Natural killer cell (primary cell): ENCODE data around the gene ST6GALNAC3. TPM values are rescaled to one million over a fixed set of nuclear protein-coding genes. Genes with fewer than 3 reads are reported as not detected.
"Not testable (repeated sequence)": the region's sequence is repeated elsewhere in the genome, so short reads cannot be mapped to it uniquely, and the experiment has no call there.

Experiments used
- ATAC-seq, 3 donors: fragments of 150-1000 bp in 2 of 3; fragments of 200-7000 bp in 1 of 3; cut with Tn5 transposase; 1 replicate in 1 of 3; 2 replicates in 2 of 3; pipeline ENCODE4 v1.10.0; 2021; ENCODE audit warnings: mild to moderate bottlenecking in 2 of 3, moderate library complexity in 2 of 3
- DNase-seq, 2 donors: peaks; one replicate each; pipeline versions ENCODE4 v3.0.0 to v3.0.0-alpha.2; 2013 to 2021; ENCODE audit warnings: mixed read lengths in 1 of 2
- H3K27ac ChIP-seq: one replicate; pipeline ENCODE4 v1.5.1; 2013; ENCODE audit warnings: mild to moderate bottlenecking, low read length
- H3K27me3 ChIP-seq: one replicate; pipeline ENCODE4 v1.6.1; 2013; ENCODE audit warnings: low read length; ENCODE audit not compliant: control insufficient read depth, insufficient read depth
- H3K36me3 ChIP-seq: one replicate; pipeline ENCODE4 v1.6.1; 2013; ENCODE audit warnings: low read length; ENCODE audit not compliant: control insufficient read depth, insufficient read depth
- H3K4me1 ChIP-seq: one replicate; pipeline ENCODE4 v1.6.1; 2013; ENCODE audit warnings: low read length; ENCODE audit not compliant: control insufficient read depth, insufficient read depth
- H3K4me3 ChIP-seq: one replicate; pipeline ENCODE4 v1.5.1; 2013; ENCODE audit warnings: low read length
- H3K9me3 ChIP-seq: one replicate; pipeline ENCODE4 v1.6.1; 2013; ENCODE audit warnings: low read length; ENCODE audit not compliant: control insufficient read depth, insufficient read depth
- H3K27ac Mint-ChIP-seq, 2 donors: one replicate each; pipeline ENCODE4 v1.8.0; 2022; ENCODE audit warnings: mild to moderate bottlenecking in 2 of 2, mixed read lengths in 2 of 2, moderate library complexity in 1 of 2
- H3K27me3 Mint-ChIP-seq, 2 donors: one replicate each; pipeline ENCODE4 v1.8.0; 2022; ENCODE audit warnings: low read depth in 2 of 2, mixed read lengths in 2 of 2
- H3K36me3 Mint-ChIP-seq: one replicate; pipeline ENCODE4 v1.8.0; 2022; ENCODE audit warnings: mixed read lengths
- H3K4me1 Mint-ChIP-seq, 2 donors: one replicate each; pipeline ENCODE4 v1.8.0; 2022; ENCODE audit warnings: mixed read lengths in 2 of 2
- H3K4me3 Mint-ChIP-seq: one replicate; pipeline ENCODE4 v1.8.0; 2022; ENCODE audit warnings: mild to moderate bottlenecking, moderate library complexity, mixed read lengths
- H3K9me3 Mint-ChIP-seq, 2 donors: one replicate each; pipeline ENCODE4 v1.8.0; 2022; ENCODE audit warnings: mixed read lengths in 2 of 2
- WGBS: methylation state at CpG from one replicate; pipeline ENCODE4 v1.1.7; 2013; ENCODE audit warnings: missing lambda C conversion rate; ENCODE audit not compliant: insufficient coverage; 5-methylcytosine and 5-hydroxymethylcytosine counted together
- intact Hi-C: fragments of 100-400 bp; cut with micrococcal nuclease; formaldehyde crosslinking; loops from one replicate; pipeline ENCODE4 v1.14.2; 2022
- total RNA-seq, 4 donors: library from RNA; stranded (reverse); fragments of 120-200 nt in 1 of 4; gene quantifications; one replicate each; pipeline versions ENCODE4 v1.2.3 to v1.2.4, GENCODE V29; 2013 to 2022
- TF ChIP-seq, protein P1 (sequence below): fragments of 200-600 bp; IDR thresholded peaks from one replicate; pipeline ENCODE4 v1.8.0; 2022; ENCODE audit warnings: antibody characterized with exemption

The ST6GALNAC3 gene
- total RNA-seq, 3 donors from 2014 or later (not counting 1 experiment from before 2014, with no cell fraction given) = not detected

DNA sequence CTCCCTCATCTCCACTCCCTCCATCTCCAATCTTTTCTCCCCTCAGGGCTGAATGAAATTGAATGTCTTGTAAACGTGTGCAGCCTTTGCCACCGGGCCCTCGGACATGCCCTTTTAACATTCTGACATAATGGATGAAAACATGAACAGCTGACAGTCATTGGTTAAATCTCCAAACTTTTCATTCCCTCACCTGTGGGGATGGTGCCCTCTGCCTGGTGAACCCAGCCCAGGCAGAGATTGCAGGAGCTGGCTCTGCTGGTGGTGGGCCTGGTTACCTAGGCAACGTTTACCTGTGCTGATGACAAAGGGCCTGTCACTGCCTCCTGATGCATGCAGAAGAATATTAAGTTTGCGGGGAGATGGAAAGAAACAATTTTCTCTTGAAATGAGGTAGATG, 21.3 kb downstream of the ST6GALNAC3 start:
- TF ChIP-seq, protein P1, sequence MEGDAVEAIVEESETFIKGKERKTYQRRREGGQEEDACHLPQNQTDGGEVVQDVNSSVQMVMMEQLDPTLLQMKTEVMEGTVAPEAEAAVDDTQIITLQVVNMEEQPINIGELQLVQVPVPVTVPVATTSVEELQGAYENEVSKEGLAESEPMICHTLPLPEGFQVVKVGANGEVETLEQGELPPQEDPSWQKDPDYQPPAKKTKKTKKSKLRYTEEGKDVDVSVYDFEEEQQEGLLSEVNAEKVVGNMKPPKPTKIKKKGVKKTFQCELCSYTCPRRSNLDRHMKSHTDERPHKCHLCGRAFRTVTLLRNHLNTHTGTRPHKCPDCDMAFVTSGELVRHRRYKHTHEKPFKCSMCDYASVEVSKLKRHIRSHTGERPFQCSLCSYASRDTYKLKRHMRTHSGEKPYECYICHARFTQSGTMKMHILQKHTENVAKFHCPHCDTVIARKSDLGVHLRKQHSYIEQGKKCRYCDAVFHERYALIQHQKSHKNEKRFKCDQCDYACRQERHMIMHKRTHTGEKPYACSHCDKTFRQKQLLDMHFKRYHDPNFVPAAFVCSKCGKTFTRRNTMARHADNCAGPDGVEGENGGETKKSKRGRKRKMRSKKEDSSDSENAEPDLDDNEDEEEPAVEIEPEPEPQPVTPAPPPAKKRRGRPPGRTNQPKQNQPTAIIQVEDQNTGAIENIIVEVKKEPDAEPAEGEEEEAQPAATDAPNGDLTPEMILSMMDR = no peak
- no peak for ATAC-seq
- WGBS = 92% methylated on average over 5 of the region's 5 CpGs
- no peaks in the 10 kb centered on the region for H3K4me1 ChIP-seq
- no peaks in the 10 kb centered on the region for H3K9me3 ChIP-seq
- H3K4me3 ChIP-seq = no peak overlapping the region
- no peaks in the 10 kb centered on the region for H3K36me3 ChIP-seq
- H3K27me3 Mint-ChIP-seq = peaks cover 4 to 18% of the 10 kb centered on the region in 2 donors
- no peak overlapping the region for H3K27ac ChIP-seq
- no peak overlapping the region for H3K4me3 Mint-ChIP-seq
- no peaks in the 10 kb centered on the region for H3K27me3 ChIP-seq
- no peaks in the 10 kb centered on the region for H3K9me3 Mint-ChIP-seq
- intact Hi-C loops = no loop called here
- DNase-seq = no peak
- no peaks in the 10 kb centered on the region for H3K36me3 Mint-ChIP-seq
- no peaks in the 10 kb centered on the region for H3K4me1 Mint-ChIP-seq
- H3K27ac Mint-ChIP-seq = no peak overlapping the region

DNA sequence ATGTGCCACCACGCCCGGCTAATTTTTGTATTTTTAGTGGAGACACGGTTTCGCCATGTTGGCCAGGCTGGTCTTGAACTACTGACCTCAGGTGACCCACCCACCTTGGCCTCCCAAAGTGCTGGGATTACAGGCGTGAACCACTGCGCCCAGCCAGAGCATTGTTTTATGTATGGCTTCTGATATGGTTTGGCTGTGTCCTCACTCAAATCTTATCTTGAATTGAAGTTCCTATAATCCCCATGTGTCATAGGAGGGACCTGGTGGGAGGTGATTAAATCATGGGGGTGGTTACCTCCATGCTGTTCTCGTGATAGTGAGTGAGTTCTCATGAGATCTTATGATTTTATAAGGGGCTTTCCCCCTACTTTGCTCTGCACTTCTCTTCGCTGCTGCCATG, 22.5 kb downstream of the ST6GALNAC3 start:
- ATAC-seq, H3K4me1 ChIP-seq, H3K9me3 ChIP-seq, H3K9me3 Mint-ChIP-seq, H3K4me3 ChIP-seq, H3K4me3 Mint-ChIP-seq, H3K27ac Mint-ChIP-seq, intact Hi-C loops, H3K27me3 ChIP-seq, H3K36me3 ChIP-seq, H3K4me1 Mint-ChIP-seq, H3K27ac ChIP-seq, H3K36me3 Mint-ChIP-seq, DNase-seq: not testable (repeated sequence)
- 94% methylated on average over 8 of the region's 8 CpGs for WGBS
- H3K27me3 Mint-ChIP-seq = peaks cover 10 to 26% of the 10 kb centered on the region in 2 donors

DNA sequence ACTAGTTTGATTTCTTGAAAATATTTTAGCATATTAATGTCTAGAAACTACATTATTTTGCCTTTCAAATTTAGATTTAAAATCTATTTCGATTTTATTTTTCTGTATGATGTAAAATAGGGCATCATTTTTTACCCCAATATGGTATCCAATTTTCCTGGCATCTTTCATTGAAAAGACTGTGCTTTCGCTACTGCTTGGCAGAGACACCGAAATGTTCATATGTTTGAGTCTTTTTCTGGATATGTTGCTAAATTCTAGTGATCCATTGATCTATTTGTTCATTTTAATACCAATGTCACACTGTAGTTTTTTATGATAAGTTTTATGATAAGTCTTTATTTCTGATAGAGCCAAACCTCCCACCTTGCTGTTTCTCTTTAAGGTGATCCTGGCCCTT, 24.3 kb downstream of the ST6GALNAC3 start:
- H3K4me3 ChIP-seq = no peak overlapping the region
- H3K27ac Mint-ChIP-seq = no peak overlapping the region
- 80% methylated on average over 1 of the region's 3 CpGs for WGBS
- no peak for ATAC-seq
- H3K36me3 ChIP-seq = no peaks in the 10 kb centered on the region
- no peaks in the 10 kb centered on the region for H3K9me3 ChIP-seq
- intact Hi-C loops = no loop called here
- no peak overlapping the region for H3K4me3 Mint-ChIP-seq
- TF ChIP-seq, protein P1 = no peak
- H3K9me3 Mint-ChIP-seq = no peaks in the 10 kb centered on the region
- peaks cover 8 to 23% of the 10 kb centered on the region in 2 donors for H3K27me3 Mint-ChIP-seq
- H3K4me1 ChIP-seq = no peaks in the 10 kb centered on the region
- no peak overlapping the region for H3K27ac ChIP-seq
- DNase-seq = no peak
- H3K36me3 Mint-ChIP-seq = no peaks in the 10 kb centered on the region
- peaks cover 12 to 16% of the 10 kb centered on the region in 2 donors for H3K4me1 Mint-ChIP-seq
- no peaks in the 10 kb centered on the region for H3K27me3 ChIP-seq

DNA sequence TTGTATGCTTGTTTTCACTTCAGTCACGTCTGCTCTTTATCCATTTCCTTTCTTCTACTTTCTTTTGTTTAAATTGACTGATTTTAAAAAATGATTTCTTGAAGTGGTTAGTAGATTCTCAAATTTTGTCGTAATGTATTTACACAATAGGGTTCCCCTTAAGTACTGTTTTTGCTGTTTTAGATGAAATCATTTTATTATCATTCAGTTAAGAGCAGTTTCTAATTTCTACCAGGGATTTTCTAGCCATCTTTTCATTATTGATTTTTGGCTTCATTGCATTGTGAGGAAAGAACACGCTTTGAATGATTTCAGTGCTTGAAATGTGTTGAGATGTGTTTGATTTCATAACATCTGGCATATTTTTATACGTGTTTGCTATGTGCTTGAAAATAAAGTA, 27.0 kb downstream of the ST6GALNAC3 start:
- ATAC-seq = no peak
- Mint-ChIP-seq H3K9me3 (no peaks in the 10 kb centered on the region), H3K27me3 (peaks cover 8 to 19% of the 10 kb centered on the region in 2 donors)

More for the DNA sequence above, 27.0 kb downstream of the ST6GALNAC3 start:
- no peak overlapping the region for H3K27ac Mint-ChIP-seq
- TF ChIP-seq, protein P1 = no peak
- no peak for DNase-seq
- Histone ChIP-seq H3K9me3 (no peaks in the 10 kb centered on the region), H3K27me3 (no peaks in the 10 kb centered on the region), H3K4me3 (no peak overlapping the region), H3K27ac (no peak overlapping the region), H3K36me3 (no peaks in the 10 kb centered on the region), H3K4me1 (no peaks in the 10 kb centered on the region)
- no peaks in the 10 kb centered on the region for H3K36me3 Mint-ChIP-seq
- WGBS = 86% methylated on average over 2 of the region's 4 CpGs
- peaks cover 17 to 21% of the 10 kb centered on the region in 2 donors for H3K4me1 Mint-ChIP-seq
- H3K4me3 Mint-ChIP-seq = no peak overlapping the region
- intact Hi-C loops = no loop called here
